Gastrocnemius medialis (tissue), 4 donors: ENCODE data around the gene REST.

Experiments used
- CTCF ChIP-seq, 5 experiments: fragments of 450-650 bp in 3 of 5; fragments of 200-600 bp in 2 of 5; sonication (generic) in 2 of 5; IDR thresholded peaks in 4 of 5; conservative IDR thresholded peaks in 1 of 5; 1 replicate in 4 of 5; 2 replicates in 1 of 5; pipeline ENCODE4 v1.5.1; 2016 to 2019; ENCODE audit warnings: antibody characterized with exemption in 5 of 5, mild to moderate bottlenecking in 3 of 5, moderate library complexity in 3 of 5
- POLR2A ChIP-seq, 2 donors: fragments of 450-650 bp; IDR thresholded peaks; one replicate each; pipeline ENCODE4 v1.6.1; 2017; ENCODE audit warnings: antibody characterized with exemption in 2 of 2, mild to moderate bottlenecking in 2 of 2, moderate library complexity in 2 of 2

GRCh38 chr4:56986192-56986591, 78.5 kb downstream of the REST start:
- TF ChIP-seq CTCF (IDR thresholded peaks at IDR 0.05 in 4 of 5, conservative IDR thresholded peaks at IDR 0.05 in 1 of 5) (no peak), POLR2A (IDR thresholded peaks at IDR 0.05) (no peak)
